GM12875 (cell line): ENCODE measurements around the gene ANKRD24.
A peak's percentile ranks its signal among the peaks of the same experiment; 100 is the strongest.

Experiments
- H3K4me3 ChIP-seq: one replicate; pipeline ENCODE4 v1.5.1; 2011; ENCODE audit warnings: low read depth, low read length, control low read depth
- TF ChIP-seq, protein P1 (sequence below): IDR thresholded peaks from 2 replicates; pipeline ENCODE4 v1.5.1; 2011; ENCODE audit warnings: low read depth, mild to moderate bottlenecking, control low read depth, inconsistent platforms, low read length, moderate library complexity, borderline replicate concordance; ENCODE audit not compliant: insufficient read depth

Gene ANKRD24

GRCh38 chr19:4200940-4201542 lies 18.6 kb downstream of the ANKRD24 start:
- no peak overlapping the region for H3K4me3 ChIP-seq
- TF ChIP-seq, protein P1, sequence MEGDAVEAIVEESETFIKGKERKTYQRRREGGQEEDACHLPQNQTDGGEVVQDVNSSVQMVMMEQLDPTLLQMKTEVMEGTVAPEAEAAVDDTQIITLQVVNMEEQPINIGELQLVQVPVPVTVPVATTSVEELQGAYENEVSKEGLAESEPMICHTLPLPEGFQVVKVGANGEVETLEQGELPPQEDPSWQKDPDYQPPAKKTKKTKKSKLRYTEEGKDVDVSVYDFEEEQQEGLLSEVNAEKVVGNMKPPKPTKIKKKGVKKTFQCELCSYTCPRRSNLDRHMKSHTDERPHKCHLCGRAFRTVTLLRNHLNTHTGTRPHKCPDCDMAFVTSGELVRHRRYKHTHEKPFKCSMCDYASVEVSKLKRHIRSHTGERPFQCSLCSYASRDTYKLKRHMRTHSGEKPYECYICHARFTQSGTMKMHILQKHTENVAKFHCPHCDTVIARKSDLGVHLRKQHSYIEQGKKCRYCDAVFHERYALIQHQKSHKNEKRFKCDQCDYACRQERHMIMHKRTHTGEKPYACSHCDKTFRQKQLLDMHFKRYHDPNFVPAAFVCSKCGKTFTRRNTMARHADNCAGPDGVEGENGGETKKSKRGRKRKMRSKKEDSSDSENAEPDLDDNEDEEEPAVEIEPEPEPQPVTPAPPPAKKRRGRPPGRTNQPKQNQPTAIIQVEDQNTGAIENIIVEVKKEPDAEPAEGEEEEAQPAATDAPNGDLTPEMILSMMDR = no peak

DNA sequence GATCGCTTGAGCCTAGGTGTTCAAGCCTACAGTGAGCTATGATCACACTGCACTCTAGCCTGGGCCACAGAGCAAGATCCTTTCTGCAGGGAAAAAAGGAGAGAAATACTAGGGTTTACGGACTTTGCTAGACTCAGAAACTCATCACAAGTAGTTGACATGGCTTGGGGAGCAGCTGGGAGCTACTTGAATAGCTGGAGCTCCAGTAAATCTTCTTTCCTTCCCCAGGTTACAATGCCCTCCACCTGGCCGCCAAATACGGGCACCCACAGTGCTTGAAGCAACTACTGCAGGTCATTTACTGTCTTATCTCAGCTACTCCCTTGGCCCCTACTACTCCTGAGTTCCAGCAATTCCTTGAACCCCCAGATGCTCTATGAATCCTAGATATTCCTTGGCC lies 19.3 kb downstream of the ANKRD24 start:
- no peak overlapping the region for H3K4me3 ChIP-seq
- TF ChIP-seq, protein P1 = no peak

DNA sequence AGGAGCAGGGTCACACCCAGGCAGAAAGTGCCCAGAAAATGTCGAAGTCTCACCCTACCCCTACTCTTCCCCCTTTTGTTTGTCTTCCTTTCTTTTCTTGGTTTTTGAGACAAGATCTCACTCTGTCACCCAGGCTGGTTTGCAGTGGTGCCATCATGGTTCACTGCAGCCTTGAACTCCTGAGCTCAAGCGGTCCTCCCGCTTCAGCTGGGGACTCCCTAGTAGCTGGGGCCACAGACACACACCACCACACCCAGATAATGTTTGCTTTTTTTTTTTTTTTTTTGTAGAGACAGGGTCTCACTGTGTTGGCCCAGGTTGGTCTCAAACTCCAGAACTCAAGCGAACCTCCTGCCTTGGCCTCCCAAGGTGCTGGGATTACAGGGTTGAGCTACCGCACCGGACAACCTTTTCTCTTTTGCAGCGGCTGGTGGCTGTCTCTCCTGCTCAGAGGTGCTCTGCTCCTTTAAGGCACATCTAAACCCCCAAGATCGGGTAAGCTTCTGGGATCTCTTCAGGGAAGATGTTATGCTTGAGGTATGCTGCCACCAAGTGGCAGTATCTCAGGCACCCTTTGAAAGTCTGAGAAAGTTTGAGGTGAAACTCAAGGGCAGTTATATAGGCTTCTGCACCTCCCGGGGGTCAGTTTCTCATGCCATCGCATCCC lies 24.5 kb downstream of the ANKRD24 start:
- TF ChIP-seq, protein P1 = peak; percentile 46; the same call in 1 of the 2 replicates
- H3K4me3 ChIP-seq = no peak overlapping the region

DNA sequence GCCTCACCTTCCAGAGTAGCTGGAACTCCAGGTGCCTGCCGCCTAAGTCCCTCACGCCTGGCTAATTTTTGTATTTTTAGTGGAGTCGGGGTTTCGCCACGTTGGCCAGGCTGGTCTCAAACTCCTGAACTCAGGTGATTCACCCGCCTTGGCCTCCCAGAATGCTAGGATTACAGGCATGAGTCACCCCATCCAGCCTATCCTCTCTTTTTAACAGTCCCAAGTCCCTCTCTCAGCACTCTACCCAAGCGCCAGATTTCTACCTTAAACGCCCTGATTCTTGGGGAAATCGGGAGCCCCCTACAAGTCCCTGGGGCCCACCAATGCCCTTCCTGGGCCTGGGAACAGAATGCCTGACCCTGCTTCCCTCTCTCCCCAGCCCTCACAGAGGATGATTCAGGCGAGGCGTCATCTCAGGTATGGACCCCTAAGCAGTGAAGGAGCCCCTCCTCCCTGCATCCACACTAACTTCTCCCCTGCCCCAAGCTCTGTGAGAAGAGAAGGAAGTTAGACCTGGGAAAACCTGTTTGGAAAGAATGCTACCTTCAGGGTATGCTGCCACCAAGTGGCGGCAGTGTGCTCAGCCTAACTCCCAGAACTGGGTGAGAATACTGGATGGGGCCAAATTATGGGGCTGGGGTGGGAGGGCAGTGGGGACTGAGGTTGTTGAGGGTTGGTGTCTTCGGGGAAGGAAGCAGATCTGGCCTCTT lies 26.1 kb downstream of the ANKRD24 start:
- no peak overlapping the region for H3K4me3 ChIP-seq

DNA sequence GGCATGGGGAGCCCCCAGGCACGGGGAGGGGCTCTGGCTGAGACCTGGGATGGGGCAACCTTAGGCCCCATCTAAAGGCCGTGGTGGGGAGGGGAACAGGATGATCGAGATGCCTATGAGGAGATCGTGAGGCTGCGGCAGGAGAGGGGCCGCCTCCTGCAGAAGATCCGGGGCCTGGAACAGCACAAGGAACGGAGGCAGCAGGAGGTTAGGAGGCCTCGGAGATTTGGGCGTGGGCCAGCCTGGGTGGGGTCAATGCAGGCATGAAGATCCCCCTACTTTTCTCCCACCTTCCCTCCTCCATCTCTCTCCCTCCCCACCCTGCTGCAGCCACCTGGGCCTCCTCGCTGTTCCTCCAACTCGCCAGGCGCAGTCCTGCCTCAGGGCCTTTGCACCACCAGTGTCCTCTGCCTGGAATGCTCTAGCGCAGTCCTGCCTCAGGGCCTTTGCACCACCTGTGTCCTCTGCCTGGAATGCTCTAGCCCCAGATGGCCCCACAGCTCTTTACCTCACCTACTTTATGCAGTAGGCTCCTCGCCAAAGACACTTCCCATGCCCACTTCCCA lies 27.8 kb downstream of the ANKRD24 start:
- H3K4me3 ChIP-seq = no peak overlapping the region
- TF ChIP-seq, protein P1 = no peak

More for the DNA sequence above, 26.1 kb downstream of the ANKRD24 start:
- TF ChIP-seq, protein P1 = peak; percentile 74

DNA sequence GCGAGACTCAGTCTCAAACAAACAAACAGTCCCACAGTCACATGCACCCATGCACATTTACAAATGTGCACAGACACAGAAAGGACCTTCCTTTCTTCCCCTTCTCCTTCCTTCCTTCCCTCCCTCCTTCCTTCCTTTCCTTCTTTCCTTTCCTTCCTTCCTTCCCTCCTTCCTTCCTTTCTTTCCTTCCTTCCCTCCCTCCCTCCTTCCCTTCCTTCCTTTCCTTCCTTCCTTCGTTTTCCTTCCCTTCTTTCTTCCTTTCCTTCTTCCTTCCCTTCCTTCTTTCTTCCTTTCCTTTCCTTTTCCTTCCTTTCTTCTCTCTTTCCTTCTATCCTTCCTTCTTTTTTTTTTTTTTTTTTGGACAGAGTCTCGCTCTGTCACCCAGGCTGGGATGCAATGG lies 30.6 kb downstream of the ANKRD24 start:
- TF ChIP-seq, protein P1 = no peak
- no peak overlapping the region for H3K4me3 ChIP-seq
